KBM-7 (cell line): ENCODE data around the gene XXYLT1.
A peak's percentile ranks its signal among the peaks of the same experiment; 100 is the strongest.
"Not testable (repeated sequence)": the region's sequence is repeated elsewhere in the genome, so short reads cannot be mapped to it uniquely, and the experiment has no call there.

Source experiments
- DNase-seq: peaks from one replicate; pipeline ENCODE4 v3.0.0-alpha.2; 2015
- in situ Hi-C: fragments of 300-500 bp; cut with MboI; formaldehyde crosslinking; loops from 2 replicates; pipeline ENCODE4 v1.14.3; 2020; ENCODE audit warnings: low sequenced_read_pairs, low pct_unique_long_range_greater_than_20kb, mixed read lengths

The XXYLT1 gene

GRCh38 chr3:195196266-195196665 is 74.7 kb downstream of the XXYLT1 start:
- in situ Hi-C loops = no loop called here
- DNase-seq = no peak

DNA sequence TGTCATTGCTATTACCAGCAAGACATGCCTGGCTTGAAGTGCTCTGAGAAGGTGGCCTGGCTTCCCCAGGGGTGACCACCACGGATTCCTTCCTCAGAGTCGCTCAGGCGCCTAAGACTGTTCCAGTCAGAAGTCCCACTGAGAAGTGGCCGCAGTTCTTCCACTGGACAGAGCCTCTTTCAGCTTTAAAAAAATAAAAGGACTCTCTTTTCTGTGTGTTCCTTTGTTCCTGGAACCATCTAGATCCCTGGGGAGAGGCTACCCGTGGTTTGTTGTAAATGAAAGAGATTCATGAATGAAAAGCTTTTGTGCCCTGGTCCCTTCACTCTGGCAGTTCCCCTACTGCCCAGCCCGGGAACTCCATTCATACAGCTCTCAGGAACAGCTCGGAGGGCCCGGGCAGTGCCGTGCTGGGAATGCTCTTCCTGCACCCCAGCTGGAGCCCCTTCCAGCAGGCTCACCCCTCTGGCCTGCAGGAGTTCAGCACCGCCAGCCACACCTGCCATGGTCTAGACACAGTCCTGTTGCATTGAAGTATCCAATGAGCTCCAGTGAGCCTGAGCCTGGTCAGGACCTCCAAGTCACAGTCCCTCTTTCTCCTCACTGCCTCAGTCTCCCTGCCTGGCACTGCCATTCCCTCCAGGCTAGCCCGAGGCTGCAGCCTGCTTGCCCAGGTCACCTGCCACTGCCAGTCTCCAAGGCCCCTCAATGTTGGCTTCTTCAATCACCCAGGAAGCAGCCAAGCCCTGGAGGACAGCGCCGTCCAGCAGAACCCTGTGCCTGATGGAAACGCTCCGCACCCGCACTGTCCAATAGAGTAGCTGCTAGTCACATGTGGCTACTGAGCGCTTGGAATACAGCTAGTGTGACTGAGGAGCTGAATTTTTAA is 75.4 kb downstream of the XXYLT1 start:
- DNase-seq = no peak
- in situ Hi-C loops = no loop called here

DNA sequence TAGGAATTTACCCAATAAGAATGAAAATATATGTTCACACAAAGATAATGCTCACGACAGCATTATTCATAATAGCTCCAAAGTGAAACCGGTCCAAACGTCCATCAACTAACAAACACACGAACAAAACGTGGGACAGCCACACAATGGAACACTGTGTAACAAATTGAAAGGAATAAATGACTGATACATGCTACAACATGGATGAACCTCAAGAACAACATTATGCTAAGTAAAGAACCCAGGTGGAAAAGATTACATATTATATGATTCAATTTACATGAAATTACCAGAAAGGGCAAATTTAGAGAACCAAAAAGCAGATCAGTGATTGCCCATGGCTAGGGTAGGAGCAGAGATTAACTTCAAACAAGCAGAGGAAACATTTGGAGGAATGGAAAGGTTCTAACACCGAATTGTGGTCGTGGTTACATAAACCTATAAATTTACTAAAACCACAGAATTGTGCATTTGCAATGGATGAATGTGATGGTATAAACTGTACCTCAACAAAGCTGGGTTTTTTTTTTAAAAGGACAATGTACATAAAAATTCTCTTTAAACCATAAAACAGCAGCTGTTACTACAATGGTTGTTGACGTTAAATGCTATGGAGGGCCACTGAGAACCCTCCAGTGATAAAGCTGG is 76.3 kb downstream of the XXYLT1 start:
- in situ Hi-C loops = no loop called here
- DNase-seq = no peak

GRCh38 chr3:195191580-195191979 is 79.4 kb downstream of the XXYLT1 start:
- DNase-seq = no peak
- in situ Hi-C loops = no loop called here

- no peak for DNase-seq
- in situ Hi-C loops = no loop called here
Measured at GRCh38 chr3:195189821-195190220, 81.1 kb downstream of the XXYLT1 start.

GRCh38 chr3:195188426-195188927 is 82.5 kb downstream of the XXYLT1 start:
- DNase-seq = no peak
- in situ Hi-C loops = no loop called here

DNA sequence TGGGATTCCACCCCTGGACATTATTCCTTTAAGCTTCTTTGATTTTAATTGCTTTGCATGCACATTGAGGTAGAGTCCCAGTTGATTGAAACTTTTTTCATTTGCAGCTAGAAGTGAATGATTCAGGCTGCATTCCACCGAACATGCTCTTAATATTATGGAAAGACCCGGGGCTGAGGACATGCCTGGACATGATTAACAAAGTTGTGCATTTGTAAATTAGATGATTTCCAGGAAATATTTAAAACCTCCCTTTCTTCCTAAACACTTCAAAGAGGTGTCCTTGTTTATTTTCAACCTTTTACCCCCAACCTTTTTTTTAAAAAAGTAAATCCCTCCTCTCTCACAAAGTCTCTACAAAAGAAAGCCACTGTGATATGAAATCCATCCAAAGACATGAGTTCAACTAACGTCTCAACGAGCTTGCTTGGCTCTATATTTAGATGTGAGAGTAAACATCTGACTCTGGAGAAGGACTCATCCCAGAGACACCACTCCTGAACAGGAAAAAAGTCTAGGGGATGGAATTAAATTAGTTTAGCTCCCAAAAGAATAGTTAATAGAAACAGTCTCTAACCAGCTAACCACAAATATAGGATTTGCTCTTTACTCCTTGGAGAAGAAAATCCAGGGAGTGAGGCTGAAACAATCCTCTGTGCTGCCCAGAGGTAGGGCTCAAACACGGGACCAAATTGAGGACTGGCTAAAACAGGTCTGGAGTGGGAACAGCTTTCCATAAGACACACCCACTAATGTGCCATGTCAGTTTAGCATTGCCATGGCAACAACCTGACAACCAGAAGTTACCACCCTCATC is 83.1 kb downstream of the XXYLT1 start:
- no peak for DNase-seq
- in situ Hi-C loops = no loop called here

DNA sequence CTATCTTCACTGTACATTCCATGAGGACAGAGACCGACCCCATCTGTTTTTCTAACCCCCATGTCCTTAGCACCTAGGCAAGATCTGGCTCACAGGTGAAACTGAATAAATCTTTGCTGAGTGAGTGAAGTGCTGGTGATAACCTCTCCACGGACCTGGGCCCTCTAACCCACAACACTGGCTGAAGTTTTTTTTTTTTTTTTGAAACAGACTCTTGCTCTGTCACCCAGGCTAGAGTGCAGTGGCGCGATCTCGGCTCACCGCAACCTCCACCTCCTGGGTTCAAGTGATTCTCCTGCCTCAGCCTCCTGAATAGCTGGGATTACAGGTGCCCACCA is 84.3 kb downstream of the XXYLT1 start:
- in situ Hi-C loops = not testable (repeated sequence)

GRCh38 chr3:195186041-195186709 is 84.8 kb downstream of the XXYLT1 start:
- in situ Hi-C loops = no loop called here

More for the DNA sequence above, 84.3 kb downstream of the XXYLT1 start:
- not testable (repeated sequence) for DNase-seq

DNA sequence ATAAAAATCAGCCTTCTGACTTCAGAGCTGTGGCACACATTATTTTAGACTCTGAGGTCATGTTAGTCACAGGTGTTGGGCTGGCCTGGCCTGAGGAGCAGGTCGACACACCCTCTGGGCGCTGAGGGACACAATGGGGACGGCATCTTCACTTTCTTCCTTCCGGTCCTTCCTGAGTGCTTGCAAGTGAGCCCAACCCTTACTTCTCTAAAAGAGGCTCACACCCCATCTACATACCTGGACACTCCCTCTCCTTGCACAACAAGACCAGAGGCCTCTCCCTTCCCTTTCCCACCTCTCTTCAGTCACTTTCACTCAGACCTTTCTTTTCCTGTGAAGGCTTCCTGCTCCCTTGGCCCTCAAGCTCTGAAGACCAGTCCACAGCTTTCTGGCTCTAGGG is 85.4 kb downstream of the XXYLT1 start:
- in situ Hi-C loops = no loop called here
- DNase-seq = peak; percentile 68

More at GRCh38 chr3:195186041-195186709, 84.8 kb downstream of the XXYLT1 start:
- peak; percentile 65 for DNase-seq

DNA sequence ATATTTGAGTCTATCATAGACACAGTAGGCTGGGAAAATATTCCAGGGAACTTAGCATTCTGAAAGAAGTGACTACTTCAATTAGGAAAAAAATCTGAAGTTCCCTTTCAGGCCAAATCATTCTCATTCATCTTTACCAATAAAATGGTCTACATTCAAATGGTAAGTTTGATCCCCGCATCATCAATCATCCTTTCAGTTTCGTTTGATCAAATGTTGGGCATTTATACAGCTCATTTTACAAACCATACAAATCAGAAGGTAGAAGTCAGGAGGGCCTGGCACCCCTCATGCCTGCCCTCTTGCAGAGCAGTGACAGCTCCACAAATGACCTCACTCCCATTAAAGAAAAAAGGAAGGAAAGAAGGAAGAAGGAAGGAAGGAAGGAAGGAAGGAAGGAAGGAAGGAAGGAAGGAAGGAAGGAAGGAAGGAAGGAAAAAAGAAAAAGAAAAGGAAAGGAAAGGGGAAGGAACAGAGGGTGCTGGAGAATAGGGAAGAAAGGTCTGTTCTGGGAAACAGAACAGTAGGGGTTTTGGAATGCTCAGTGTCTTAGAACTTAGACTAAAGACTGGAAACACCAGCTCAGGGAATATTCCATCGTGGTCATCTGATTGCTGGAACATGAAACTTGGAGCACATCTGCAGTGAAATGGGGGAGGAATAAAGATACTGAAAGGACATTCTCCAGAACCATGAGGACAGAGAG is 86.1 kb downstream of the XXYLT1 start:
- in situ Hi-C loops = no loop called here

GRCh38 chr3:195183071-195183776 is 87.7 kb downstream of the XXYLT1 start:
- DNase-seq = no peak
- in situ Hi-C loops = no loop called here

More for the DNA sequence above, 86.1 kb downstream of the XXYLT1 start:
- no peak for DNase-seq

GRCh38 chr3:195182470-195182795 is 88.5 kb downstream of the XXYLT1 start:
- peak; percentile 69 for DNase-seq
- in situ Hi-C loops = no loop called here

DNA sequence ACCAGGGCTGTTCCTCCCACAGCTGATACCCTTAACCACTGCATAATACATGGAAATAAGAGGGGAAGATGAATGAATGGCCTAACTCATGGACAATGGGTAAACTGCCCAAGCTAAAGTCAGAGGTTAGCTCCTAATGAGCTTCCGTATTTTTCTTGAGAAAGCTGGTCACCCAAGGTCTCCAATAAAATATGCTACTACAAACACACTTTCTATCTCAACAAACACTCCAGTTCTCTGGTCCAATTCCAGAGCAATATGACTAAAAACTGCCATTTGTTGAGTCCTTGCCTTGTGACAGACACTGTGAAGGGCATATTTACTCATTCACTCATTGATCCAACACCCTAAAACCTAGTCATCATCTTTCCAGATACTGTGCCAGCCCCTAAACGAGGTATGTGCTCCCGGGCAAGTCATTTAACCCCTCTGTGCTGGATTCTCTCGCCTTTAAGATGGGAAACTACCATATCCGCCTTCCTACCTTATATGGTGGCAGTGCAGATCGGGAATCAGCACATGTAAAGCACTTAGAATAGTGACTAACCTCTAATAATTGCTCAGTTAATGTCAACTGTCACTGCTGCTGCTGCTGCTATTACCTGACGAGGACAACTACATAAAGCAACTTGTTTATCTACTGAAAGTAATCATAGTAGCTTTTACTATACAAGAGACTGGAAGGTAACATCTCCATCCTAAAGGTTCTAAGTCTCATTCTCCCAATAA is 89.1 kb downstream of the XXYLT1 start:
- in situ Hi-C loops = no loop called here
- no peak for DNase-seq

DNA sequence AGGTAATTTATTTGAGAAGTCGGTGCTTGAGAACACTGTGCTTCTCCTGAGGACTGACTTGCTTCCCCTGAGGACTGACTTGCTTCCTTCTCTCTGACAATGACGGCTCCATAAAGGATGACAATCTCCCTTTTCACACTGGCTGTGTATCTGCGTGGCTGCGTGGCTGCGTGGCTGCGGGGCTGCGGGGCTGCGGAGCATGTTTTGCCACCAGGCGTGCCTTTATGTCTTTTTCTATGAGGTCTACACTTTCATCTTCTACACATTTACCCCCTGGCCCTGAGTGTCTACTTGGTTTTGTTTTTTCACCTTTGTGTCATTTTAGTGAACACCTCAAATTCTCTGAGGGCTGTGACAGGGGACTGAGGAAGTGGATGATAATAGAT is 89.9 kb downstream of the XXYLT1 start:
- in situ Hi-C loops = no loop called here
- no peak for DNase-seq

GRCh38 chr3:195180490-195181112 is 90.4 kb downstream of the XXYLT1 start:
- in situ Hi-C loops = no loop called here
- no peak for DNase-seq
